Retina (tissue), 1 donor: Measurements from ENCODE around the gene MED17.

Experiments used
- DNase-seq: peaks from one replicate; pipeline ENCODE4 v3.0.0-alpha.2; 2016

Gene MED17

GRCh38 chr11:93784145-93784934, at the start of gene MED17:
MED17 (plus strand) TSS chr11:93784282; CDS start chr11:93784514, 232 bp downstream.
- peak; percentile 96 for DNase-seq

GRCh38 chr11:93734427-93735222, 49.5 kb upstream of the MED17 start:
- no peak for DNase-seq

- no peak for DNase-seq
These were observed 48.5 kb upstream of the MED17 start for GRCh38 chr11:93735627-93736026.

GRCh38 chr11:93736129-93736528, 48.0 kb upstream of the MED17 start:
- no peak for DNase-seq

- no peak for DNase-seq
These were observed 46.0 kb upstream of the MED17 start for GRCh38 chr11:93737904-93738612.

- no peak for DNase-seq
These were observed 45.4 kb upstream of the MED17 start for GRCh38 chr11:93738647-93739081.

- DNase-seq: peak; percentile 32
These were observed 43.9 kb upstream of the MED17 start for GRCh38 chr11:93740031-93740729.

- no peak for DNase-seq
These were observed 43.4 kb upstream of the MED17 start for GRCh38 chr11:93740730-93741093.

- peak; percentile 98 for DNase-seq
These were observed 42.8 kb upstream of the MED17 start, which contains the start of the genes C11orf54 and TAF1D for GRCh38 chr11:93741094-93741881. C11orf54 (plus strand) TSS chr11:93741672; CDS start chr11:93747394, 5,722 bp downstream. TAF1D (minus strand) TSS chr11:93741495; CDS start chr11:93739304, 2,191 bp downstream.

- DNase-seq: no peak
These were observed 42.2 kb upstream of the MED17 start for GRCh38 chr11:93741882-93742226.

- DNase-seq: no peak
These were observed 40.8 kb upstream of the MED17 start for GRCh38 chr11:93743291-93743690.

- no peak for DNase-seq
These were observed 39.4 kb upstream of the MED17 start for GRCh38 chr11:93744669-93745004.

GRCh38 chr11:93745005-93745755, 38.9 kb upstream of the MED17 start:
- peak; percentile 39 for DNase-seq

GRCh38 chr11:93746101-93746500, 38.0 kb upstream of the MED17 start:
- DNase-seq: no peak

GRCh38 chr11:93747122-93747521, 37.0 kb upstream of the MED17 start:
- no peak for DNase-seq

GRCh38 chr11:93751001-93751400, 33.1 kb upstream of the MED17 start:
- DNase-seq: no peak

GRCh38 chr11:93753241-93753640, 30.8 kb upstream of the MED17 start:
- DNase-seq: no peak

GRCh38 chr11:93756748-93757147, 27.3 kb upstream of the MED17 start:
- DNase-seq: no peak

- no peak for DNase-seq
These were observed 26.8 kb upstream of the MED17 start for GRCh38 chr11:93757301-93757700.

- DNase-seq: no peak
These were observed 25.9 kb upstream of the MED17 start for GRCh38 chr11:93757924-93758865.
